K562 (cell line): ENCODE measurements around the gene SPECC1L. TPM values are rescaled to one million over a fixed set of nuclear protein-coding genes. Genes with fewer than 3 reads are reported as not detected.
A peak's percentile ranks its signal among the peaks of the same experiment; 100 is the strongest.
"Not testable (repeated sequence)": the region's sequence is repeated elsewhere in the genome, so short reads cannot be mapped to it uniquely, and the experiment has no call there.

Experiments
- ATAC-seq: fragments of 200-7000 bp; cut with Tn5 transposase; 3 replicates; pipeline ENCODE4 v1.9.1; 2020; ENCODE audit warnings: moderate library complexity
- BruUV-seq: library from RNA; stranded (reverse); fragments of 400-500 nt; replicated peaks from 2 replicates; lab custom pipeline; 2021; lab: Mats Ljungman, UMichigan
- CTCF ChIA-PET: fragments of 300-600 bp; formaldehyde crosslinking; extraction: SDS; loops from one replicate; lab custom pipeline; 2021; ENCODE audit warnings: low intra/inter-chr PET ratio; lab: Yijun Ruan, JAX
- POLR2A ChIA-PET: fragments of 300-600, 350-650 bp; sonication (Branson Sonifier 250); formaldehyde crosslinking; extraction: SDS; loops from one replicate; lab custom pipeline; 2021; ENCODE audit warnings: antibody characterized with exemption, inconsistent platforms; lab: Yijun Ruan, JAX
- DNase-seq, 4 experiments: peaks; one replicate each; pipeline versions ENCODE4 v3.0.0 to v3.0.0-alpha.2; 2011 to 2018; ENCODE audit warnings: low spot score in 3 of 4, mixed read lengths in 3 of 4; ENCODE audit errors: extremely low read depth in 1 of 4
- FAIRE-seq: peaks from 2 replicates; lab custom pipeline; 2011; peaks lifted over from hg19 to GRCh38; lab: Jason Lieb, UNC
- H2AFZ ChIP-seq: 2 replicates; pipeline ENCODE4 v1.6.0; 2011; ENCODE audit warnings: low read depth, low read length, control low read depth, inconsistent platforms
- H3K27ac ChIP-seq: fragments of 200-600 bp; 3 replicates; pipeline ENCODE4 v1.8.0; 2011; ENCODE audit warnings: low read depth, mild to moderate bottlenecking, control low read depth, inconsistent platforms, low read length, moderate library complexity, mixed read lengths; ENCODE audit errors: extremely low read depth
- H3K27me3 ChIP-seq, 2 experiments: fragments of 300-600 bp in 1 of 2; 2 replicates in 1 of 2; 3 replicates in 1 of 2; pipeline versions ENCODE4 v1.6.0 to v1.8.0; 2011; ENCODE audit warnings: inconsistent platforms in 2 of 2, low read length in 2 of 2, mild to moderate bottlenecking in 1 of 2, mixed read lengths in 1 of 2, moderate library complexity in 1 of 2; ENCODE audit not compliant: control insufficient read depth in 2 of 2, insufficient read depth in 2 of 2
- H3K36me3 ChIP-seq: fragments of 300-600 bp; 3 replicates; pipeline ENCODE4 v1.8.0; 2011; ENCODE audit warnings: mild to moderate bottlenecking, low read length, inconsistent platforms; ENCODE audit not compliant: control insufficient read depth, insufficient read depth
- H3K4me1 ChIP-seq, 2 experiments: fragments of 200-600 bp in 1 of 2; replicated peaks in 1 of 2; 2 replicates in 1 of 2; 3 replicates in 1 of 2; pipeline versions ENCODE4 v1.5.1 to v1.8.0; 2011; ENCODE audit warnings: inconsistent platforms in 2 of 2, low read length in 2 of 2, mild to moderate bottlenecking in 1 of 2, mixed read lengths in 1 of 2, moderate library complexity in 1 of 2; ENCODE audit not compliant: control insufficient read depth in 2 of 2, insufficient read depth in 2 of 2
- H3K4me2 ChIP-seq: 2 replicates; pipeline ENCODE4 v1.6.1; 2011; ENCODE audit warnings: low read length, control low read depth, inconsistent platforms, mixed read lengths; ENCODE audit not compliant: insufficient read depth
- H3K4me3 ChIP-seq: fragments of 200-600 bp; sonication (generic), shearing (Covaris generic); 2 replicates; pipeline ENCODE4 v1.5.1; 2016; ENCODE audit warnings: control low read depth, inconsistent platforms
- H3K79me2 ChIP-seq: fragments of 200-600 bp; 3 replicates; pipeline ENCODE4 v1.8.0; 2011; ENCODE audit warnings: low read length, inconsistent platforms; ENCODE audit not compliant: control insufficient read depth, insufficient read depth
- H3K9ac ChIP-seq, 2 experiments: 2 replicates each; pipeline versions ENCODE4 v1.6.0 to v1.6.1; 2011; ENCODE audit warnings: low read depth in 2 of 2, low read length in 2 of 2, control low read depth in 1 of 2, inconsistent platforms in 1 of 2, mild to moderate bottlenecking in 1 of 2, mixed read lengths in 1 of 2; ENCODE audit not compliant: insufficient read depth in 1 of 2
- H3K9me1 ChIP-seq: one replicate; pipeline ENCODE4 v1.6.0; 2011; ENCODE audit warnings: inconsistent platforms, mild to moderate bottlenecking, low read length, moderate library complexity; ENCODE audit not compliant: control insufficient read depth, insufficient read depth
- H3K9me3 ChIP-seq: replicated peaks from 2 replicates; pipeline ENCODE4 v1.5.1; 2011; ENCODE audit warnings: low read depth, low read length, inconsistent platforms; ENCODE audit not compliant: control insufficient read depth, insufficient read depth
- H4K20me1 ChIP-seq: replicated peaks from 2 replicates; pipeline ENCODE4 v1.6.1; 2011; ENCODE audit warnings: low read length, inconsistent platforms, mixed read lengths; ENCODE audit not compliant: control insufficient read depth, insufficient read depth
- BCOR ChIP-seq: fragments of 450-650 bp; IDR thresholded peaks from 2 replicates; pipeline ENCODE4 v1.6.1; 2016
- CBX5 ChIP-seq: IDR thresholded peaks from 2 replicates; pipeline ENCODE4 v1.6.1; 2014; ENCODE audit warnings: low read depth, borderline replicate concordance
- DPF2 ChIP-seq: fragments of 450-650 bp; IDR thresholded peaks from 2 replicates; pipeline ENCODE4 v1.6.1; 2016
- GATAD2B ChIP-seq: fragments of 450-650 bp; IDR thresholded peaks from 2 replicates; pipeline ENCODE4 v1.6.1; 2017; ENCODE audit warnings: mild to moderate bottlenecking, borderline replicate concordance
- KDM2B ChIP-seq: fragments of 250-450 bp; sonication (Bioruptor Pico); IDR thresholded peaks from 2 replicates; pipeline ENCODE4 v1.8.0; 2021; ENCODE audit warnings: mild to moderate bottlenecking, moderate library complexity
- TARDBP ChIP-seq: fragments of 450-650 bp; IDR thresholded peaks from 2 replicates; pipeline ENCODE4 v1.6.1; 2016
- TBP ChIP-seq: optimal IDR thresholded peaks from 2 replicates; pipeline ENCODE3; 2011; ENCODE audit warnings: low read depth, low read length, improper control_type of control experiment
- ZEB2 ChIP-seq: fragments of 450-650 bp; IDR thresholded peaks from 2 replicates; pipeline ENCODE4 v1.6.1; 2016
- WGBS: fragments of 100-300 bp; shearing (Covaris generic); methylation state at CpG from one replicate; pipeline ENCODE4 v1.1.6; 2016; ENCODE audit warnings: low coverage, mixed read lengths; ENCODE audit not compliant: insufficient coverage; ENCODE audit errors: missing lambda C conversion rate; 5-methylcytosine and 5-hydroxymethylcytosine counted together
- in situ Hi-C: fragments of 300-500 bp; cut with MboI; formaldehyde crosslinking; loops from 4 replicates; pipeline ENCODE4 v1.15.0; 2018; ENCODE audit warnings: inconsistent platforms, mixed read lengths
- intact Hi-C: fragments of 100-400 bp; cut with micrococcal nuclease; formaldehyde crosslinking; loops from 2 replicates; pipeline ENCODE4 v1.14.2; 2022
- polyA plus RNA-seq, 8 experiments: library from polyadenylated mRNA; depleted of rRNA in 4 of 8; stranded (reverse) in 5 of 8; unstranded in 3 of 8; fragments of >200 nt; fragmentation: Nextera tagmentation in 2 of 8; fragmentation: Illumina TruSeq in 1 of 8; extraction: Ambion mirVana in 2 of 8; extraction: Trizol in 1 of 8; gene quantifications; 2 replicates each; pipeline versions ENCODE4 v1.2.1 to v1.2.3, GENCODE V29; 2011 to 2014; ENCODE audit warnings: inconsistent platforms in 1 of 8, missing spikeins in 1 of 8
- total RNA-seq, 7 experiments: library from RNA; depleted of rRNA in 6 of 7; stranded (reverse); fragments of >200 nt in 6 of 7; fragmentation: Illumina TruSeq in 2 of 7; extraction: Trizol in 2 of 7; gene quantifications; 2 replicates each; pipeline versions ENCODE4 v1.2.1 to v1.2.3, GENCODE V29; 2011 to 2021; ENCODE audit warnings: low replicate concordance in 1 of 7
- TF ChIP-seq, protein P1 (sequence below): fragments of 250-450 bp; sonication (Bioruptor Pico); IDR thresholded peaks from 2 replicates; pipeline ENCODE4 v1.5.0; 2021

SPECC1L gene
- total and polyA plus RNA-seq, 9 of the 15 experiments (the other 6 are each of a cell fraction or from before 2014, with no cell fraction given) = 1.4 to 27.9 (median 14.5) TPM

DNA sequence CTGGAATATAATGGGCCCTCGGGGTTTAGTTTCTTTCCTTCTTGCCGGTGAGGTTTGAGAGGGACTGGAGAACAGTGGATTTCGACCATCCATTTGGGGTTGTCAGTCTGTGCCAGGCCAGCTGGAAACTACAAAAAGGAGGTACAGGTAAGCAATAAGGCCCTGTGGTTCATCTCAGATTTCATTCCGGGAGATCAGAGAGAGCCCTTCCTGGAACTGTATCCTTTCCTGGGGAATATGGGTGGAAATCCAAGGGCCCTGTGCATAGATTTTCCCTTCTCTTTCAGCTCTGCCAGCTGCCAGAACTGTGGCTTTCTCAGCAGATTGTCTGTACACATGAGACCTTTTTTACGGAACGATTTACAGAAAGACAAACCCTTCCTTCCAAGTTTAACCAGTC is 17.2 kb downstream of the SPECC1L start:
- ATAC-seq, FAIRE-seq, H3K9me3 ChIP-seq, POLR2A ChIA-PET, H3K9me1 ChIP-seq, H2AFZ ChIP-seq, H3K36me3 ChIP-seq, H3K4me2 ChIP-seq, in situ Hi-C loops, H3K27ac ChIP-seq, H3K27me3 ChIP-seq, DNase-seq, H4K20me1 ChIP-seq, CTCF ChIA-PET, H3K4me3 ChIP-seq, intact Hi-C loops, H3K9ac ChIP-seq, BruUV-seq: not testable (repeated sequence)
- 100% methylated on average over 3 of the region's 6 CpGs for WGBS
- peaks cover 69% of the 10 kb centered on the region for H3K79me2 ChIP-seq
- H3K4me1 ChIP-seq = peaks cover 3 to 24% of the 10 kb centered on the region in 2 experiments; a peak in 3 of 5 replicates

DNA sequence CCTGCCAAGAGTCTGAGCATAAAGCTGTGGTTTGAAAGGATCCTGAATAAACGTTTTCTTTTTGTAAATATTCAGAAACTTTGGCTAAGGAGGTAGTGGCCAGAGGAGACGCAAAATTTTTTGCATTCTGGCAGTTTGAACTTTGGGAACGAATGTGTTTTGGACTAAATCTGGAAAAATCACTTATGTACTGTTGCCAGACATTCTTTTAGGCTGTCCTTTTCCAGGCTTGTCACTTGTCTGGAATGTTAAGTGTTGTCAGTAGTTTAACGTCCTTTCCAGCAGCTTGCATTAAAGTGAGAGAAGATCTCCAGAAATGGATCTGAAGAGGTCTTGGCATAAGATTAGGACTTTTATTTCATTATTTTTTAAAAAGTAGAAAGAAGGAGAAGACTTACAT is 18.5 kb downstream of the SPECC1L start:
- H3K9ac ChIP-seq = no peak overlapping the region
- peaks cover 0 to 24% of the 10 kb centered on the region in 2 experiments; a peak in 3 of 5 replicates for H3K4me1 ChIP-seq
- intact Hi-C loops (no loop called here), in situ Hi-C loops (no loop called here)
- TF ChIP-seq BCOR (no peak), CBX5 (no peak), GATAD2B (no peak), TBP (no peak), TARDBP (no peak), ZEB2 (no peak), KDM2B (CRISPR knock-in tag) (no peak), DPF2 (no peak)
- TF ChIP-seq, protein P1, sequence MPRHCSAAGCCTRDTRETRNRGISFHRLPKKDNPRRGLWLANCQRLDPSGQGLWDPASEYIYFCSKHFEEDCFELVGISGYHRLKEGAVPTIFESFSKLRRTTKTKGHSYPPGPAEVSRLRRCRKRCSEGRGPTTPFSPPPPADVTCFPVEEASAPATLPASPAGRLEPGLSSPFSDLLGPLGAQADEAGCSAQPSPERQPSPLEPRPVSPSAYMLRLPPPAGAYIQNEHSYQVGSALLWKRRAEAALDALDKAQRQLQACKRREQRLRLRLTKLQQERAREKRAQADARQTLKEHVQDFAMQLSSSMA (CRISPR knock-in tag) = no peak
- no peaks in the 10 kb centered on the region for H3K36me3 ChIP-seq
- DNase-seq (no peak), FAIRE-seq (no peak), ATAC-seq (no peak)
- peak overlapping the region; percentile 23; the same call in 1 of the 3 replicates for H3K27ac ChIP-seq
- ChIA-PET CTCF (no interaction called here), POLR2A (no interaction called here)
- no TSS peak for BruUV-seq
- 31% methylated on average over 4 of the region's 4 CpGs for WGBS
- no peak overlapping the region for H3K4me3 ChIP-seq
- H3K4me2 ChIP-seq = no peak overlapping the region
- no peak overlapping the region for H2AFZ ChIP-seq
- H3K27me3 ChIP-seq = no peaks in the 10 kb centered on the region
- H3K9me1 ChIP-seq = no peaks in the 10 kb centered on the region
- no peaks in the 10 kb centered on the region for H4K20me1 ChIP-seq
- peaks cover 57% of the 10 kb centered on the region for H3K79me2 ChIP-seq
- H3K9me3 ChIP-seq = no peaks in the 10 kb centered on the region
